ENCODE results near the gene ZNF823. TPM values are rescaled to one million over a fixed set of nuclear protein-coding genes. Genes with fewer than 3 reads are reported as not detected.
A peak's percentile ranks its signal among the peaks of the same experiment; 100 is the strongest.

Gene ZNF823
- total and polyA plus RNA-seq, 2 of the 13 experiments (the other 11 are each of a cell fraction or from before 2014, with no cell fraction given): 5.7 to 11.7 TPM

- TF ChIP-seq DNMT3B (CRISPR knock-in tag; conservative IDR thresholded peaks at IDR 0.05): no peak
- TF ChIP-seq EED (CRISPR knock-in tag; IDR thresholded peaks at IDR 0.05): peak; percentile 44; the same call in 1 of the 2 replicates
- peak; percentile 41; the same call in 1 of the 2 replicates for TF ChIP-seq ZNF646 (CRISPR knock-in tag; IDR thresholded peaks at IDR 0.05)
- TF ChIP-seq POLR2AphosphoS5 (IDR thresholded peaks at IDR 0.05; ENCODE audit: low read depth, low read length): peak; percentile 82
- peak; percentile 89 for TF ChIP-seq POLR2G (IDR thresholded peaks at IDR 0.05; ENCODE audit: low read depth, low read length)
- peak; percentile 26; the same call in 1 of the 2 replicates for TF ChIP-seq ARID5B (CRISPR knock-in tag; IDR thresholded peaks at IDR 0.05)
- TF ChIP-seq NFYC (CRISPR knock-in tag; IDR thresholded peaks at IDR 0.05): peak; percentile 95
- no peak for TF ChIP-seq NR1H2 (CRISPR knock-in tag; IDR thresholded peaks at IDR 0.05; ENCODE audit: borderline replicate concordance, low read depth)
- TF ChIP-seq SOX5 (CRISPR knock-in tag; IDR thresholded peaks at IDR 0.05; ENCODE audit: borderline replicate concordance): 0 out of 2 replicates have a peak, but pooled peaks have one; percentile 31
- TF ChIP-seq CEBPG (CRISPR knock-in tag; IDR thresholded peaks at IDR 0.05): no peak
- TF ChIP-seq NFATC3 (CRISPR knock-in tag; IDR thresholded peaks at IDR 0.05): no peak
- peak; percentile 31; the same call in 1 of the 2 replicates for TF ChIP-seq GATAD2A (CRISPR knock-in tag; IDR thresholded peaks at IDR 0.05)
- TF ChIP-seq AHDC1 (CRISPR knock-in tag; IDR thresholded peaks at IDR 0.05; ENCODE audit: borderline replicate concordance): no peak
Observed at GRCh38 chr19:11738746-11739620, at the start of gene ZNF823 (continued).
